GM19438 (cell line): ENCODE measurements around the gene PDZD2.
"Not testable (repeated sequence)": the region's sequence is repeated elsewhere in the genome, so short reads cannot be mapped to it uniquely, and the experiment has no call there.

ENCODE experiments used
- ATAC-seq: cut with Tn5 transposase; IDR thresholded peaks from one replicate; pipeline ENCODE4 v1.9.1; 2021; ENCODE audit warnings: low read depth; ENCODE audit not compliant: unreplicated experiment

PDZD2 gene

DNA sequence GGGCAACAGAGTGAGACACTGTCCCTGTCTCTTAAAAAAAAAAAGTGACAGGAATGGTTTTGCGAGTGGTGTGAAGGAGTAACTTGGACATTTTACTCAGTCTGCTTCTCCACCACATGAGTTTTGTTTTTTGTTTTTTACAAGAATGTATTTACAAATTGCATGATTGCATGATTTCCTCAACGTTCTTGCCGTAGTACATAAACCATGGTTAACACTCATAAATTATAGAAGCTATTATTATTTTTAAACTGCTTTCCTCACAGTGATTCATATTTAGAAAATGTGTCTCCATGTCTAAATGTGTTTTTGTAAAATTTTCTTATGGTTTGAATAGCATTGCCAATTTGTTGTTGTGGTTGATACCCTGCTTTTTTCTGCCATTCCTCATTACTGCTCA is 315.2 kb downstream of the PDZD2 start:
- no peak for ATAC-seq

DNA sequence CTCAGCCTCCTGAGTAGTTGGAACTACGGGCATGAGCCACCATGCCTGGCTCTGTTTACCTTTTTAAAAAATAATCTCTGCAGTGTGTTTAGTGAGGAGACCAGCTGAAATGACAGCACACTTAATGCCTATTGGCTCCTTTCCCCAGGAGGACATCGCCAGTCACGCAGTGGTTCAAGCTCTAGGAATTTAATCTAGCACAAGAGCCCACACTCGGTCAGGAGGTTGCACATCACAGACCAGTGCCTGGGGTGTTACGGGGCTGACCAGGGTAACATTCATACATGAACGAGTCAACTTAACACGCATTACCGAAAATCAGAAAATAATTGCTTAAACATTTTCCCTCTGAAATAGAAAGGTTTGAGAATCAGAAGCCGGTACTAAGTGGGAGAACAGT is 318.2 kb downstream of the PDZD2 start:
- ATAC-seq, result no peak

- no peak for ATAC-seq
These were observed 323.4 kb downstream of the PDZD2 start for GRCh38 chr5:31962351-31962751.

GRCh38 chr5:31962871-31963307 is 324.0 kb downstream of the PDZD2 start:
- no peak for ATAC-seq

DNA sequence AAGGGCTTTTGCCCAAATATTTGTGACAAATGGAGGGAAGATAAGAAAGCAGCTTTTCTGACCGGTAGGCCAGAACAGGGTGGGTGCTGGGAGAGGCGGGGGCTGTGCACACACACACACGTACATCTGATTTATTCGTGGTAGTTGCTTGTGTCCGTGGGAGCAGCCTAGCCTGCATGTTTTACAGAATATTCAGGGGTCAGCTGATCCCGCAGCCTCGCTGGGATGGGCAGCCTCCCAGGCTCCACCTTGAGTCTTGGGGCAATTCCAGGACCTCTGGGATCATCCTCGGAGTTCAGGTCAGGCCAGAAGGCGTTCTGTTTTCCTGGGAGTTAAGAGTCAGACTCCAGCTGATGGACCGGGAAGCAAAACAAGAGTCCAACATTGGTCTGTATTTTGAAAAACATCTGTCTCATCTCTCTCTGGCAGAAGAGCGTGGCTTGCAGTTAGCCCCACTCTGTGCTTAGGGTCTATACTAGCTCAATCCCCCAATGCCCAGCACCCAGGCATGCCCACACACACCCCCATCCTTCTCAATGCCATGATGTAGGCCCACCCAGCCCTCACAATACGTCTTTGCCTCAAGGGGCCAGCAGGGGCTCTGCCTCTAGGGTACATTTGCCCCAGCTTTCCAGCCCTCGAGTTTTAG is 324.6 kb downstream of the PDZD2 start:
- ATAC-seq, result no peak

GRCh38 chr5:31964007-31964360 is 325.1 kb downstream of the PDZD2 start:
- ATAC-seq, result no peak

DNA sequence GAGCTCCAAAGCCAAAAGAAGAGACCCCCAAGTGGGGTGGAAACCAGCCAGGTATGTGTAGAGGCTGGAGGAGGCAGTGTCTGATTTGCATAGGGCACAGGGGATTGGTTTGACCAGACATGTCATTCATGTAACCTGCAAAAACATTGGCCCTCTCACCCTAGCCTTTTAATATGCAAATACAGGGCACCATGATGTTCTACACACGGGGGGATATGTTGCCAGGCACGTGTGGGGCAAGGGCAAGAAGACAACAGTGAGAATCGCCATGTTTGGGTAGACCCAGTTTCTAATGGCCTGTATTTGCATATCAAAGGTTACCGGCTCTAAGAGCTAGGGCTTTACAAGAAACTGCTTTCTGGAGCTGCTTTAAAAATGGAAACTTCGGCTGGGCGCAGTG is 326.3 kb downstream of the PDZD2 start:
- no peak for ATAC-seq

DNA sequence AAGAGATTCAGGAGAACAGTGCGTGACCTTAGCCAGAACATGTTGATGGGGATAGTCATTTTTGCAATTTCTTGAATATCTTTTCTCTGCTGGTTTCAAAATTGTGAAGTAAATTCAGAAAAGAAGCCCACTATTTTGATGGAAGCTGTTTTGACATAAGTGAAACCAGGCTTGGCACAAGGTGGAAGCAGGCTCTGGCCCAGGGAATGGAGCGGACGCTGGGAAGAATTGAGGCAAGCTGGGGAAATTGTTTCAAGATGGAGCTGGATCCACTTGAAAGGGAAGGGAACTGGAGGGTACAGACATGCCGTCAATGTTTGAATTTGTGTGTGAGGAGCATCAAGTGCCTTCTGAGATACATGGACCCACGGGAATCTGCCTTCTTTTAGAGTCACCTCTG is 328.0 kb downstream of the PDZD2 start:
- ATAC-seq, result no peak

DNA sequence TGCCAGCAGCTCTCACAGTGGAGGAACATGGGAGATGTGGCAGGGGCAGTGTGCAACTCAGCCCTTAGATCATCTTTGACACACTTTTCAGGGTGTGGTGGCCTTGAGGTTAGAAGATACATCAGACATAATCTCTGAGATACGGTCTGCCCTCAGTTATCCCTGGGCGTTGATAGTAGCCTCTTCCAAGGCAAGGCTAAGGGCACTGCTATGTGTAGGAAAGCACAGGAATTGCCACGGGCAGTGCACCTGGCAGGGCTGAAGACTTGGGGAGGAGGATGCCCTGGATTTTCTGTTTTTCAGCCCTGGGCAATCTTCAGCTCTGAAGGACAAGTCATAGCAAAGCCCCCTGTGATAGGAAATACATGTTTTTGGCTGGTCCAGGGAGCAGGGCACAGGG is 328.5 kb downstream of the PDZD2 start:
- no peak for ATAC-seq

- ATAC-seq, result no peak
These were observed 333.6 kb downstream of the PDZD2 start for GRCh38 chr5:31972558-31972957.

DNA sequence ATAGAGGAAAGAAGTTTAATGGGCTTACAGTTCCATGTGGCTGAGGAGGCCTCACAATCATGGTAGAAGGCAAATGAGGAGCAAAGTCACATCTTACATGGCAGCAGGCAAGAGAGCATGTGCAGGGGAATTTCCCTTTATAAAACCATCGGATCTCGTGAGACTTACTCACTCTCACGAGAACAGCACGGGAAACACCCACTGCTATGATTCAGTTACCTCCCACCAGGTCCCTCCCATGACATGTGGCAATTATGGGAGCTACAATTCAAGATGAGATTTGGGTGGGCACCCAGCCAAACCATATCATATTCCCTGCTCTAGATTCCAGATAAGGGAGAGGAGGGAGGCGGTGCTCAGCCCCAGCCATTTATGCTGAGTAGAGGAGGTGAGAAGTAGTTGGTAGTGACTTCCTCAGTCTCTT is 336.3 kb downstream of the PDZD2 start:
- ATAC-seq, result not testable (repeated sequence)

GRCh38 chr5:31976169-31976568 is 337.2 kb downstream of the PDZD2 start:
- ATAC-seq, result no peak

DNA sequence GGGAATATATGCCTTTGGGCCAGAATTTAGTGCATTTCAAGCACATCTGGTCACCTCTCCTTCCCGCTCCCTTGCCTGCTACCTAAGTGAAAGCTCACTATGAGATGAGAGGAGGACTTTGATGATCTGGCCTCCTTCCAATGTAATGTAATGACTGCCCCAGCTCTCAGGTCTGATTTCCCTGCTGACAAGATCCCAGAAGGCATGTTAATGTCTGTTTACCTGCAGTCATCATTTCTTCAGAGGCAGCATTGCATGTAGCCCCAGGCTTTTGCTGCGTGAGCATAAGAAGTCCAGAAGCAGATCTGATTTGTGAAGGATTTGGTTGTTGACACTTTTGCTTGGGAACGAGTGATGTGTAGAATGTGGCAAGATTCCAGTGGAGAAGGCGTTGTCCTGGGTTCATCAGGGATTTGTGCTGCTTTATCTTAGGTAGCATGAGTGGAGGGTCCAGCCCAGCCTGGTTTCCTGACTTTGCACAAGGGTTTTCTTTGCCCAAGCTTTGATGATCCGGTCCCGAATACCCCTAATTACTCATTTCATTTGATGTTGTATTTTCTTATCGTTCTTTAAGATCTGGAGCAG is 342.5 kb downstream of the PDZD2 start:
- no peak for ATAC-seq

DNA sequence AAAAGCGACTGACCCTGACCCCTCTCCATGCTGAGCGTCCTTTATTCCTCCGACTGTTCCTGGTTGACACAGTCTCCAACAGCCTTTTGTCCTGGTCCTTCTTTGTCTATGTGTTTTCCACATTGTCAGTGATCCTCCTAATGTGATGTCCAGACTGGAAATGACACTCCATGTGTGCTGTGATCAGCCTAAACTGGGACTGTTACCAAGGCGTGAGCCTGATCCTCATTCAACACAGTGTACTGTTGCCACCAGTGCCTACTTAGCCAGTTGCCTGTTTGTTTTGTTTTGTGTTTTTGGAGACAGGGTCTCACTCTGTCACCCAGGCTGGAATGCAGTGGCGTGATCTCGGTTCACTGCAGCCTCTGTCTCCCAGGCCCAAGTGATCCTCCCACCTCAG is 343.1 kb downstream of the PDZD2 start:
- ATAC-seq, result no peak

- no peak for ATAC-seq
These were observed 343.7 kb downstream of the PDZD2 start for GRCh38 chr5:31982621-31983020.

- no peak for ATAC-seq
These were observed 344.9 kb downstream of the PDZD2 start for GRCh38 chr5:31983851-31984250.

DNA sequence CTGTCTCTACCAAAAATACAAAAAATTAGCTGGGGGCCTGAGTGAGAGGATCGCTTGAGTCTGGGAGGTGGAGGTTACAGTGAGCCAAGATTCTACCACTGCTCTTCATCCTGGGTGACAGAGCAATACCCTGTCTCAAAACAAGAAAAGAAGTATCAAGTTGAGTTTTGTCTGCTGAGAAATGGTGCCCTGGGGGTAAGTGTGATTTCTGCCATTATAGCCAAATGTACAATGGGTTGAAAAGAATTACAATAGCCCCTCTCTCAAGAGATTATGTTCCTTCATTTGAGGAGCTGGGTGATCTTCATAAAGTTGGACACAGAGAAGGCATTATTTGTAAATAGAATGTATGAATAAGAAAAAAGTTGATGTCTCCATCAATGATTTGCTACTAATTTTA is 345.8 kb downstream of the PDZD2 start:
- no peak for ATAC-seq

DNA sequence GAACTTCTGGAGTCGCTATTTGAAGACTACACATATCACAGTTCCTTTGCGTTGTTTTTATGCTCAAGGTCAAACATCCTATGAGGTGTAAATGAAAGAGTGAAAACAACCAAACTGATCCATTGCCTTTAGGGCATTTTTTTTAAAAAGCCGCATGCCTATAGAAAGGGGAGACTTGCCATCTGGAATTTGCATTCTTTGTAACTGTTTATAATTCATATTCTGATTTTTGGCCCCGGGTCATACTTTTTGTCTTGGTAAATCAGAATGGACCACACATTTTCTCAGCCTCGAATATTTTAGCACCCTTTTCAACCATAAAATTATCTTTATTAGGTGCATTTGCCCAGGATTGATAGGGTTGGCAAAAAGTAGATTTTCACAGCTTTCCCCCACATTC is 347.2 kb downstream of the PDZD2 start:
- no peak for ATAC-seq

- ATAC-seq, result no peak
These were observed 349.2 kb downstream of the PDZD2 start for GRCh38 chr5:31987985-31988710.

- no peak for ATAC-seq
These were observed 351.2 kb downstream of the PDZD2 start for GRCh38 chr5:31990081-31990650.

- no peak for ATAC-seq
These were observed 351.8 kb downstream of the PDZD2 start for GRCh38 chr5:31990701-31991110.

- no peak for ATAC-seq
These were observed 353.4 kb downstream of the PDZD2 start for GRCh38 chr5:31992377-31992776.
